ENCODE data around the gene SLC28A1.

The SLC28A1 gene

GRCh38 chr15:84883916-84884781 lies at the start of gene SLC28A1:
Gene SLC28A1, plus strand, starts transcription at chr15:84884662. Its CDS starts 3,099 bp downstream, at chr15:84887761.
- no peak for FAIRE-seq

- FAIRE-seq: no peak
These were observed 49.5 kb upstream of the SLC28A1 start for GRCh38 chr15:84834969-84835368.

GRCh38 chr15:84835661-84836337 lies 48.7 kb upstream of the SLC28A1 start:
- FAIRE-seq: no peak

- no peak for FAIRE-seq
These were observed 47.6 kb upstream of the SLC28A1 start for GRCh38 chr15:84836844-84837243.

GRCh38 chr15:84839714-84840113 lies 44.7 kb upstream of the SLC28A1 start:
- FAIRE-seq: no peak

GRCh38 chr15:84840255-84840654 lies 44.2 kb upstream of the SLC28A1 start:
- no peak for FAIRE-seq

- FAIRE-seq: no peak
These were observed 43.6 kb upstream of the SLC28A1 start for GRCh38 chr15:84840741-84841429.

- no peak for FAIRE-seq
These were observed 41.7 kb upstream of the SLC28A1 start for GRCh38 chr15:84842781-84843180.

- no peak for FAIRE-seq
These were observed 39.5 kb upstream of the SLC28A1 start for GRCh38 chr15:84844964-84845363.

GRCh38 chr15:84845631-84846030 lies 38.8 kb upstream of the SLC28A1 start:
- peak; percentile 88 for FAIRE-seq

- no peak for FAIRE-seq
These were observed 38.2 kb upstream of the SLC28A1 start for GRCh38 chr15:84846269-84846668.

GRCh38 chr15:84847382-84847781 lies 37.1 kb upstream of the SLC28A1 start:
- FAIRE-seq: peak; percentile 49

- FAIRE-seq: no peak
These were observed 32.2 kb upstream of the SLC28A1 start for GRCh38 chr15:84852212-84852611.

- FAIRE-seq: no peak
These were observed 29.3 kb upstream of the SLC28A1 start for GRCh38 chr15:84855136-84855535.

GRCh38 chr15:84855765-84856164 lies 28.7 kb upstream of the SLC28A1 start:
- FAIRE-seq: no peak

- FAIRE-seq: no peak
These were observed 27.6 kb upstream of the SLC28A1 start for GRCh38 chr15:84856731-84857417.

GRCh38 chr15:84857418-84858004 lies 27.0 kb upstream of the SLC28A1 start:
- FAIRE-seq: no peak

GRCh38 chr15:84858231-84858630 lies 26.2 kb upstream of the SLC28A1 start:
- FAIRE-seq: no peak

- FAIRE-seq: no peak
These were observed 25.3 kb upstream of the SLC28A1 start for GRCh38 chr15:84859144-84859543.

GRCh38 chr15:84859651-84860050 lies 24.8 kb upstream of the SLC28A1 start:
- no peak for FAIRE-seq

GRCh38 chr15:84861781-84862180 lies 22.7 kb upstream of the SLC28A1 start:
- no peak for FAIRE-seq

GRCh38 chr15:84862214-84862975 lies 22.1 kb upstream of the SLC28A1 start:
- no peak for FAIRE-seq

All from G401.6 (cell line).